Pancreas (tissue), 10 donors: ENCODE data around the gene CCDC85C. TPM values are rescaled to one million over a fixed set of nuclear protein-coding genes. Genes with fewer than 3 reads are reported as not detected.

Experiments used
- ATAC-seq, 4 donors: fragments of 200-7000 bp; cut with Tn5 transposase; one replicate each; pipeline versions ENCODE4 v1.8.0 to v1.9.1; 2020; ENCODE audit warnings: mild to moderate bottlenecking in 4 of 4, moderate library complexity in 4 of 4
- DNase-seq, 6 donors: peaks; one replicate each; pipeline ENCODE4 v3.0.0-alpha.2; 2020
- FAIRE-seq: peaks from 2 replicates; lab custom pipeline; 2012; peaks lifted over from hg19 to GRCh38; lab: Jason Lieb, UNC
- H3K27ac ChIP-seq, 4 donors: fragments of 200-600 bp; sonication (generic); 1 replicate in 3 of 4; 2 replicates in 1 of 4; pipeline versions ENCODE4 v1.5.0 to v1.8.0; 2020
- H3K27me3 ChIP-seq, 4 donors: fragments of 200-600 bp; one replicate each; pipeline ENCODE4 v1.8.0; 2021
- H3K36me3 ChIP-seq, 3 donors: fragments of 200-600 bp; sonication (generic) in 1 of 3; one replicate each; pipeline versions ENCODE4 v1.5.0 to v1.8.0; 2020 to 2021
- H3K4me1 ChIP-seq, 3 donors: fragments of 200-600 bp; one replicate each; pipeline ENCODE4 v1.8.0; 2021
- H3K4me3 ChIP-seq, 4 donors: fragments of 200-600 bp; sonication (generic) in 2 of 4; one replicate each; pipeline versions ENCODE4 v1.5.0 to v1.8.0; 2020 to 2021
- H3K9me3 ChIP-seq, 4 donors: fragments of 200-600 bp; one replicate each; pipeline ENCODE4 v1.8.0; 2021
- WGBS, 2 donors: extraction: QIAGEN DNeasy Blood & Tissue Kit; methylation state at CpG; one replicate each; pipeline ENCODE4 v1.1.7; 2013; 5-methylcytosine and 5-hydroxymethylcytosine counted together
- intact Hi-C, 3 donors: fragments of 100-400 bp; cut with DNase I; formaldehyde crosslinking; loops; one replicate each; pipeline versions ENCODE4 v1.11.1 to v1.14.2; 2022
- polyA plus RNA-seq, 2 donors: library from polyadenylated mRNA; stranded (reverse); fragments of 200-250 nt; gene quantifications; one replicate each; pipeline ENCODE4 v1.2.3, GENCODE V29; 2013
- total RNA-seq, 6 donors: library from RNA; stranded (reverse); fragmentation: NEBNext Ultra II Directional in 4 of 6; extraction: Animal tissue kit (Norgen Biotek cat#: 25700) in 4 of 6; gene quantifications; one replicate each; pipeline versions ENCODE4 v1.2.1 to v1.2.4, GENCODE V29; 2021 to 2023
- TF ChIP-seq, protein P1 (sequence below), 4 donors: fragments of 200-600 bp; sonication (generic) in 3 of 4; IDR thresholded peaks; one replicate each; pipeline versions ENCODE4 v1.5.0 to v1.8.0; 2021; ENCODE audit warnings: antibody characterized with exemption in 4 of 4
- donor health status: healthy with polysubstance abuse.
- donor health status: DM: no; HTN: no; CAD: no; lungs with moderate emphysema.
- donor health status: DM: no; HTN: no; CAD: no.
- donor health status: control.
- donor health status: control.
- donor health status: Bipolar disorder and iron deficiency.
- donor health status: DM: yes; HTN: yes; CAD: no.
- donor health status: DM: no; HTN: no; CAD: no.
- donor health status: DM: no; HTN: no; CAD: no.
- donor health status: DM: yes; HTN: yes; CAD: no.

The CCDC85C gene
- total and polyA plus RNA-seq, 8 donors, result 9.5 to 22.2 (median 17.6) TPM

- Histone ChIP-seq H3K36me3 (no peaks in the 10 kb centered on the region), H3K4me1 (peaks cover 34 to 42% (median 37%) of the 10 kb centered on the region in 3 donors), H3K27me3 (no peaks in the 10 kb centered on the region), H3K4me3 (peak overlapping the region in 2 of 4 donors; percentile 13 to 23), H3K27ac (peak overlapping the region; percentile 76 to 82 (median 81)), H3K9me3 (no peaks in the 10 kb centered on the region)
- WGBS, 2 donors, result 30 to 32% methylated on average over 14 of the region's 14 CpGs
- FAIRE-seq, result no peak
- intact Hi-C loops, result no loop called here
- ATAC-seq, result peak; percentile 36 to 60 (median 54)
- peak in 3 of 6 donors; percentile 35 to 75 (median 59) for DNase-seq
- TF ChIP-seq, protein P1, sequence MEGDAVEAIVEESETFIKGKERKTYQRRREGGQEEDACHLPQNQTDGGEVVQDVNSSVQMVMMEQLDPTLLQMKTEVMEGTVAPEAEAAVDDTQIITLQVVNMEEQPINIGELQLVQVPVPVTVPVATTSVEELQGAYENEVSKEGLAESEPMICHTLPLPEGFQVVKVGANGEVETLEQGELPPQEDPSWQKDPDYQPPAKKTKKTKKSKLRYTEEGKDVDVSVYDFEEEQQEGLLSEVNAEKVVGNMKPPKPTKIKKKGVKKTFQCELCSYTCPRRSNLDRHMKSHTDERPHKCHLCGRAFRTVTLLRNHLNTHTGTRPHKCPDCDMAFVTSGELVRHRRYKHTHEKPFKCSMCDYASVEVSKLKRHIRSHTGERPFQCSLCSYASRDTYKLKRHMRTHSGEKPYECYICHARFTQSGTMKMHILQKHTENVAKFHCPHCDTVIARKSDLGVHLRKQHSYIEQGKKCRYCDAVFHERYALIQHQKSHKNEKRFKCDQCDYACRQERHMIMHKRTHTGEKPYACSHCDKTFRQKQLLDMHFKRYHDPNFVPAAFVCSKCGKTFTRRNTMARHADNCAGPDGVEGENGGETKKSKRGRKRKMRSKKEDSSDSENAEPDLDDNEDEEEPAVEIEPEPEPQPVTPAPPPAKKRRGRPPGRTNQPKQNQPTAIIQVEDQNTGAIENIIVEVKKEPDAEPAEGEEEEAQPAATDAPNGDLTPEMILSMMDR (IDR thresholded peaks at IDR 0.05), result no peak
Observed at GRCh38 chr14:99579903-99580571, 24.0 kb downstream of the CCDC85C start.

- H3K9me3 ChIP-seq, result no peaks in the 10 kb centered on the region
- H3K36me3 ChIP-seq, result no peaks in the 10 kb centered on the region
- ATAC-seq, result peak; percentile 84 to 87 (median 84)
- peak overlapping the region in 2 of 4 donors; percentile 13 to 23 for H3K4me3 ChIP-seq
- H3K4me1 ChIP-seq, result peaks cover 42 to 50% (median 45%) of the 10 kb centered on the region in 3 donors
- H3K27ac ChIP-seq, result peak overlapping the region; percentile 76 to 82 (median 81)
- WGBS, 2 donors, result 31 to 39% methylated on average over 10 to 11 of the region's 11 CpGs
- peak; percentile 83 to 95 (median 88) for DNase-seq
- no peak for FAIRE-seq
- intact Hi-C loops, result no loop called here
- no peaks in the 10 kb centered on the region for H3K27me3 ChIP-seq
- TF ChIP-seq, protein P1 (IDR thresholded peaks at IDR 0.05), result no peak
Observed at GRCh38 chr14:99579120-99579836, 24.7 kb downstream of the CCDC85C start.

GRCh38 chr14:99578541-99579101 is 25.4 kb downstream of the CCDC85C start:
- Histone ChIP-seq H3K4me1 (peaks cover 49 to 56% (median 52%) of the 10 kb centered on the region in 3 donors), H3K4me3 (peak overlapping the region in 1 of 4 donors; percentile 13), H3K36me3 (no peaks in the 10 kb centered on the region), H3K9me3 (no peaks in the 10 kb centered on the region), H3K27ac (peak overlapping the region; percentile 76 to 82 (median 81)), H3K27me3 (no peaks in the 10 kb centered on the region)
- TF ChIP-seq, protein P1 (IDR thresholded peaks at IDR 0.05), result no peak
- DNase-seq (peak in 1 of 6 donors; percentile 64), FAIRE-seq (no peak), ATAC-seq (peak in 1 of 4 donors; percentile 5)
- intact Hi-C loops, result no loop called here
- WGBS, 2 donors, result 31 to 36% methylated on average over 12 of the region's 12 CpGs

DNA sequence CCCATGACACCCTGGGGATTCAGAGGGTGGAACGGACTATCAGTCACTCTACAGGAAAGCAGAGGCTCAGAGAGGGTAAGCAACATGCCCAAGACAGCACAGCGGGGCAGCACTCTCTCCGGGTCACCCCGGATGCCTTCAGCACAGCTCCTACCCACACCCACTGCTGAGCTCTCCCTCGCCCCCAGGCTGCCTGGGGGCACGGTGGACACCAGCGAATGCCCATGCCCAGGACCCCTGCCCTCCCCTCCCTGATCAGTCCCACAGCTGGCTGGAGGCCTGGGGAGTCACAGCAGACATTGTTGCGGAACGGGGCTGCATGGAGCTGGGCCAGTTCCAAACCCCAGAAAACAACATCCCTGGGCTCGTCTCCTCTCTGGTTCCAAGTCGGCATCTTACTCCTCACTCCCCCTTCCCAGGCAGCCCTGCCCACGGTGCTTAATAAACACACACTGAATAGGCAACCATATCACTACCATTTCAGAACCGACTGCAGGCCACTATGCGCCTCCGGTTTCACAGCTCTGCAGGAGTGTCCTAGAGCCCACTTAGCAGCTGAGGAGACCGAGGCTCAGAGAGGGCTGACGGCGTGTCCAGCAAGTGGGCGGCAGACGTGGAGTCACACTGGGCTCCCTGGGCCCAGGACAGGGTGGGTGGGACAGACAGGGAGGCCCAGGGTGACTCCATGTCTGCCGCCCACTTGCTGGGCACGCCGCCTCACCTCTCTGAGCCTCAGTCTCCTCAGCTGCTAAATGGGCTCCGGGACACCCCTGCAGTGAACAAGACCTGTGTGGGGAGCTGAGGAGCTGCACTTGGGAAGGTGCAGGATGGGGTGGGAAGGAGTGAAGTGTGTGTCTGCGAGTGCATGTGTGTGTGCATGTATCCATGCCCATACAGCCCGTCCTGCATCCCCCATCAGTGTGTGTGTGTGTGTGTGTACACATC is 27.0 kb downstream of the CCDC85C start:
- no peaks in the 10 kb centered on the region for H3K36me3 ChIP-seq
- H3K9me3 ChIP-seq, result no peaks in the 10 kb centered on the region
- DNase-seq (peak in 1 of 6 donors; percentile 65), ATAC-seq (no peak), FAIRE-seq (no peak)
- H3K4me3 ChIP-seq, result no peak overlapping the region
- H3K27ac ChIP-seq, result peak overlapping the region; percentile 44 to 76 (median 60)
- peaks cover 64 to 72% (median 67%) of the 10 kb centered on the region in 3 donors for H3K4me1 ChIP-seq
- WGBS, 2 donors, result 77 to 83% methylated on average over 26 of the region's 26 CpGs
- no peaks in the 10 kb centered on the region for H3K27me3 ChIP-seq
- intact Hi-C loops, result no loop called here
- TF ChIP-seq, protein P1 (IDR thresholded peaks at IDR 0.05), result no peak
